Adrenal gland (tissue), 12 donors: ENCODE results near the gene PCYT1B. TPM values are rescaled to one million over a fixed set of nuclear protein-coding genes. Genes with fewer than 3 reads are reported as not detected.

Experiments
- DNase-seq, 7 donors: peaks; one replicate each; pipeline ENCODE4 v3.0.0-alpha.2; 2019 to 2020
- H3K27ac ChIP-seq, 5 donors: fragments of 200-600 bp; sonication (generic) in 4 of 5; 1 replicate in 3 of 5; 2 replicates in 2 of 5; pipeline versions ENCODE4 v1.5.1 to v1.8.0; 2016 to 2020; ENCODE audit warnings: mild to moderate bottlenecking in 1 of 5
- H3K27me3 ChIP-seq: fragments of 200-600 bp; 2 replicates; pipeline ENCODE4 v1.8.0; 2021
- H3K36me3 ChIP-seq, 2 donors: fragments of 200-600 bp; replicated peaks in 1 of 2; 1 replicate in 1 of 2; 2 replicates in 1 of 2; pipeline versions ENCODE4 v1.5.1 to v1.8.0; 2018 to 2022
- H3K4me1 ChIP-seq, 2 donors: fragments of 200-600 bp; replicated peaks in 1 of 2; 1 replicate in 1 of 2; 2 replicates in 1 of 2; pipeline versions ENCODE4 v1.5.1 to v1.8.0; 2018 to 2021
- H3K4me3 ChIP-seq, 4 donors: fragments of 200-600 bp; sonication (generic) in 3 of 4; one replicate each; pipeline ENCODE4 v1.5.1; 2016 to 2018
- H3K9me3 ChIP-seq, 3 donors: fragments of 200-600 bp; sonication (generic) in 1 of 3; replicated peaks in 1 of 3; 1 replicate in 2 of 3; 2 replicates in 1 of 3; pipeline versions ENCODE4 v1.5.1 to v1.8.0; 2016 to 2021
- CTCF ChIP-seq, 6 experiments: fragments of 450-650 bp in 4 of 6; fragments of 200-600 bp in 2 of 6; sonication (generic) in 1 of 6; IDR thresholded peaks; 1 replicate in 5 of 6; 2 replicates in 1 of 6; pipeline versions ENCODE4 v1.5.1 to v1.8.0; 2016 to 2021; ENCODE audit warnings: antibody characterized with exemption in 6 of 6, mild to moderate bottlenecking in 2 of 6, moderate library complexity in 1 of 6
- POLR2A ChIP-seq, 2 donors: fragments of 450-650 bp; IDR thresholded peaks; one replicate each; pipeline ENCODE4 v1.6.1; 2017; ENCODE audit warnings: antibody characterized with exemption in 2 of 2, mild to moderate bottlenecking in 2 of 2, moderate library complexity in 1 of 2
- WGBS, 4 donors: extraction: QIAGEN DNeasy Blood & Tissue Kit in 2 of 4; methylation state at CpG; one replicate each; pipeline versions ENCODE4 v1.1.5 to v1.1.7; 2013 to 2017; 5-methylcytosine and 5-hydroxymethylcytosine counted together
- intact Hi-C, 2 donors: fragments of 100-400 bp; cut with DNase I; formaldehyde crosslinking; loops; one replicate each; pipeline versions ENCODE4 v1.14.1 to v1.15.0; 2022 to 2023
- polyA plus RNA-seq, 3 donors: library from polyadenylated mRNA; stranded (reverse); fragments of 200-250 nt in 2 of 3; fragments of 350-450 nt in 1 of 3; fragmentation: Illumina TruSeq in 1 of 3; extraction: RNeasy Lipid Tissue Mini Kit (QIAGEN cat#74804) in 1 of 3; gene quantifications; one replicate each; pipeline ENCODE4 v1.2.3, GENCODE V29; 2013 to 2014
- total RNA-seq, 9 donors: library from RNA; depleted of rRNA in 4 of 9; stranded (reverse); fragments of >200 nt in 4 of 9; fragments of 120-200 nt in 1 of 9; fragmentation: NEBNext Ultra II Directional in 1 of 9; extraction: Animal tissue kit (Norgen Biotek cat#: 25700) in 1 of 9; gene quantifications; one replicate each; pipeline versions ENCODE4 v1.1.0 to v1.2.4, GENCODE V29; 2013 to 2023
- donor health status: healthy with polysubstance abuse.
- donor health status: Bipolar disorder and iron deficiency.
- donor health status: DM: yes; HTN: yes; CAD: no.
- donor health status: DM: no; HTN: no; CAD: no.
- donor health status: DM: no; HTN: no; CAD: no.
- donor health status: DM: yes; HTN: yes; CAD: no.

Gene PCYT1B
- total and polyA plus RNA-seq, 12 donors, result 0.40 to 12.1 (median 1.4) TPM

- no peaks in the 10 kb centered on the region for H3K36me3 ChIP-seq
- no peaks in the 10 kb centered on the region for H3K9me3 ChIP-seq
- H3K4me1 ChIP-seq, result no peaks in the 10 kb centered on the region
- TF ChIP-seq CTCF (IDR thresholded peaks at IDR 0.05) (no peak), POLR2A (IDR thresholded peaks at IDR 0.05) (no peak)
- no peak for DNase-seq
- H3K4me3 ChIP-seq, result no peak overlapping the region
- intact Hi-C loops, result no loop called here
- 54 to 61% (median 59%) methylated on average over 3 to 4 of the region's 4 CpGs; no CpG with 5 or more reads in 1 of the 4 donors for WGBS, 4 donors
- no peak overlapping the region for H3K27ac ChIP-seq
- peaks cover 3% of the 10 kb centered on the region for H3K27me3 ChIP-seq
Observed at GRCh38 chrX:24662352-24662751, 15.2 kb upstream of the PCYT1B start.

DNA sequence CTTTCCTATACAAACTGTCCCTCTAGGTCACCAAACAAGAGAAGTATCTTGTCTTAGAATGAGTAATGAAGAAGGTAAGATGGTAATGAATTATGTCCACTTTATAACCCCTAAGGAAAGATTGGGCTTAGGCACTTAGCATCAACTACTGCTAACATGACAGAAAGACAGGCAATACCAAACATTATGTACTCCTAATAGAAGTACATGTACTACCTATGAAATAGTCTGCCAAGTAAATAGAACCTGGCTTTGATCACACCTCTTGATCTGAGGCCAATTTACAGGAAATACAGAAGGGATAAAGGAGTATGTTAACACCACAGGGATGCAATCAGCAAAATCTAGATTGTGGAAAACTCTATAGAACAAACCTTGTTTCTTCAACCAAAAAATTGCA lies 14.1 kb upstream of the PCYT1B start:
- H3K36me3 ChIP-seq, result no peaks in the 10 kb centered on the region
- no peaks in the 10 kb centered on the region for H3K9me3 ChIP-seq
- intact Hi-C loops, result no loop called here
- no peaks in the 10 kb centered on the region for H3K4me1 ChIP-seq
- peaks cover 3% of the 10 kb centered on the region for H3K27me3 ChIP-seq
- TF ChIP-seq POLR2A (IDR thresholded peaks at IDR 0.05) (no peak), CTCF (IDR thresholded peaks at IDR 0.05) (no peak)
- no peak overlapping the region for H3K4me3 ChIP-seq
- H3K27ac ChIP-seq, result no peak overlapping the region
- no peak for DNase-seq

- Histone ChIP-seq H3K4me3 (no peak overlapping the region), H3K36me3 (no peaks in the 10 kb centered on the region), H3K27me3 (peaks cover 3% of the 10 kb centered on the region), H3K9me3 (no peaks in the 10 kb centered on the region), H3K27ac (no peak overlapping the region), H3K4me1 (no peaks in the 10 kb centered on the region)
- 74 to 84% (median 76%) methylated on average over 3 of the region's 3 CpGs for WGBS, 4 donors
- TF ChIP-seq CTCF (IDR thresholded peaks at IDR 0.05) (no peak), POLR2A (IDR thresholded peaks at IDR 0.05) (no peak)
- no peak for DNase-seq
- intact Hi-C loops, result no loop called here
Observed at GRCh38 chrX:24659646-24660045, 12.5 kb upstream of the PCYT1B start.

DNA sequence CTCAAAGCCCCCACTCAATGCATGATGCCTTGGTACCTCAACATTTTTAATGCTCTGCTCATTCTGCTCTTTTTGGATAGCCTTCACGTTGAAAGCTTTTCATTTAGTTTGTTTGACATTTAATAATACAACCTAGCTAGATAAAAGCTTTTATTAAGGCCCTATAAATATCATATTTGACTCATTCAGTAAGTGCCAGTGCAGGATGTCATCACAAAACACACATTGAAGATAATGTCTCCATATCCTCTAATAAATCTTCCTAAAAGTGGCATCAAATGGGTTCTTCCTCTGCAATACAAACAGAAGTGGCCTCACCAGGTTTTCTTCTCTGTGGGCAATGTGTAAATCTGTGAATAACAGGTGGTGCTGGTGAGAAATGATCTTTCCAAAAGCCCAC lies 12.0 kb upstream of the PCYT1B start:
- Histone ChIP-seq H3K4me3 (no peak overlapping the region), H3K27ac (no peak overlapping the region), H3K27me3 (peaks cover 3% of the 10 kb centered on the region), H3K9me3 (no peaks in the 10 kb centered on the region), H3K36me3 (no peaks in the 10 kb centered on the region), H3K4me1 (no peaks in the 10 kb centered on the region)
- 24 to 33% (median 29%) methylated on average over 1 of the region's 1 CpG for WGBS, 4 donors
- intact Hi-C loops, result no loop called here
- TF ChIP-seq POLR2A (IDR thresholded peaks at IDR 0.05) (no peak), CTCF (IDR thresholded peaks at IDR 0.05) (no peak)
- DNase-seq, result no peak
